NB4 (cell line): ENCODE results near the gene CCNDBP1.
A peak's percentile ranks its signal among the peaks of the same experiment; 100 is the strongest.

Source experiments
- DNase-seq: peaks from one replicate; pipeline ENCODE4 v3.0.0; 2010; ENCODE audit warnings: low read depth
- H3K4me3 ChIP-seq: one replicate; pipeline ENCODE4 v1.5.1; 2011; ENCODE audit warnings: mild to moderate bottlenecking, low read depth, low read length, moderate library complexity
- MYC ChIP-seq: IDR thresholded peaks from 2 replicates; pipeline ENCODE4 v1.6.1; 2011; ENCODE audit warnings: low read depth, low read length
- POLR2A ChIP-seq: IDR thresholded peaks from 2 replicates; pipeline ENCODE4 v1.6.1; 2011; ENCODE audit warnings: mild to moderate bottlenecking; ENCODE audit not compliant: insufficient read length; ENCODE audit errors: extremely low read depth
- TF ChIP-seq, protein P1 (sequence below): IDR thresholded peaks from 2 replicates; pipeline ENCODE4 v1.6.1; 2011; ENCODE audit warnings: low read depth, low read length
- TF ChIP-seq, protein P2 (sequence below): IDR thresholded peaks from one replicate; pipeline ENCODE4 v1.5.1; 2012; ENCODE audit warnings: low read depth, low read length

The CCNDBP1 gene

DNA sequence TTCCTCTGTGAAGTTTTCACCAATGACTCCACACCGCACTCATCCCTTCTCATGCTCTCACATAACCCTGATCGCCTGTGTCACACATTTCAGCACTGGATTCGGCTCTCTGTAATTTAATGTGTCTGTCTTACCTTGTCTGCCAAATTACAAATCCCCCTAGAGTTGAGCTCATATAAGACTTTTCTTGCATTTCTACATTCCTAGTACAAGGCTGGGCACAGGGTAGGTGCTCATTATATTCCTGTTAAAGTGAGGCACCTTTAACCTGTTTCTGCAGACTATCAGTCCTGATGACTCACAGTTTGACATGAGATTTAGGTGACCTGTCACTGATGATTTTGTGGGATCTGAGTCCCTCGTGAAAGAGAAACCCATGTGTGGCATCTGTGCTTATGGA lies 58.9 kb downstream of the CCNDBP1 start:
- TF ChIP-seq MYC (no peak), POLR2A (no peak)
- TF ChIP-seq, protein P1, sequence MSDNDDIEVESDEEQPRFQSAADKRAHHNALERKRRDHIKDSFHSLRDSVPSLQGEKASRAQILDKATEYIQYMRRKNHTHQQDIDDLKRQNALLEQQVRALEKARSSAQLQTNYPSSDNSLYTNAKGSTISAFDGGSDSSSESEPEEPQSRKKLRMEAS: no peak
- TF ChIP-seq, protein P2, sequence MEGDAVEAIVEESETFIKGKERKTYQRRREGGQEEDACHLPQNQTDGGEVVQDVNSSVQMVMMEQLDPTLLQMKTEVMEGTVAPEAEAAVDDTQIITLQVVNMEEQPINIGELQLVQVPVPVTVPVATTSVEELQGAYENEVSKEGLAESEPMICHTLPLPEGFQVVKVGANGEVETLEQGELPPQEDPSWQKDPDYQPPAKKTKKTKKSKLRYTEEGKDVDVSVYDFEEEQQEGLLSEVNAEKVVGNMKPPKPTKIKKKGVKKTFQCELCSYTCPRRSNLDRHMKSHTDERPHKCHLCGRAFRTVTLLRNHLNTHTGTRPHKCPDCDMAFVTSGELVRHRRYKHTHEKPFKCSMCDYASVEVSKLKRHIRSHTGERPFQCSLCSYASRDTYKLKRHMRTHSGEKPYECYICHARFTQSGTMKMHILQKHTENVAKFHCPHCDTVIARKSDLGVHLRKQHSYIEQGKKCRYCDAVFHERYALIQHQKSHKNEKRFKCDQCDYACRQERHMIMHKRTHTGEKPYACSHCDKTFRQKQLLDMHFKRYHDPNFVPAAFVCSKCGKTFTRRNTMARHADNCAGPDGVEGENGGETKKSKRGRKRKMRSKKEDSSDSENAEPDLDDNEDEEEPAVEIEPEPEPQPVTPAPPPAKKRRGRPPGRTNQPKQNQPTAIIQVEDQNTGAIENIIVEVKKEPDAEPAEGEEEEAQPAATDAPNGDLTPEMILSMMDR: no peak
- H3K4me3 ChIP-seq: no peak overlapping the region
- DNase-seq: no peak

DNA sequence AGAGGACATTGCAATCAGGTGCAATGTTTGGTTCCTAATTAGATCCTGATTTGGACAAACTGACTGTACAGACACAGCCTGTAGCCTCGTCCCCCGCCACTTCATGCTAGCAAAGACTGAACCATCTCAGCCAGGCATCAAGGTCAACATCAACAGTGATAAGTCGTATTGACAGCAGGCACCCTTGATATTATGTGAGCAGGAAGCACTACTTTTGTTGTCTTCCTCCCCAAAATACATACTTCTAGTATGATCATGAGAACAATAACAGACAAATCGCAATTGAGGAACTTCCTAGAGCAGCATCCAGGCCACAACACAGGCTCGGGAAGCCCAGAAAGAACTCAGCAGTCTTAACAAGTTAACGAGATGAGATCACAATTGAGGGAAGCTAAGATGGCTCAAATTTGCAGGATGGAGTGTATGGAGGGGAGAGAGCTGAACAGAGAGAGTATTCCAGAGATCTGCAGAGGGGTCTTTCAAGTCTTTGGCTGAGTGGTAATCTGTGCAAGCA lies 61.1 kb downstream of the CCNDBP1 start:
- no peak overlapping the region for H3K4me3 ChIP-seq
- no peak for TF ChIP-seq POLR2A
- no peak for TF ChIP-seq MYC
- TF ChIP-seq, protein P1: no peak
- TF ChIP-seq, protein P2: no peak
- DNase-seq: peak; percentile 61
